Caco-2 (cell line): ENCODE data around the gene GDF10. TPM values are rescaled to one million over a fixed set of nuclear protein-coding genes. Genes with fewer than 3 reads are reported as not detected.

Source experiments
- BruUV-seq: library from RNA; stranded (reverse); fragments of 400-500 nt; replicated peaks from 2 replicates; lab custom pipeline; 2021; lab: Mats Ljungman, UMichigan
- CTCF ChIA-PET: fragments of 300-600 bp; sonication (Branson Sonifier 250); formaldehyde crosslinking; loops from one replicate; lab custom pipeline; 2022; ENCODE audit warnings: antibody characterized with exemption; lab: Charles Lee
- POLR2A ChIA-PET: fragments of 300-600 bp; sonication (Branson Sonifier 250); formaldehyde crosslinking; loops from one replicate; lab custom pipeline; 2022; ENCODE audit warnings: antibody characterized with exemption; lab: Charles Lee
- DNase-seq, 2 experiments: peaks; one replicate each; pipeline versions ENCODE4 v3.0.0 to v3.0.0-alpha.2; 2020 to 2022
- H3K27me3 ChIP-seq: replicated peaks from 2 replicates; pipeline ENCODE4 v1.6.0; 2011; ENCODE audit warnings: low read length; ENCODE audit not compliant: control insufficient read depth, insufficient read depth
- H3K36me3 ChIP-seq: 2 replicates; pipeline ENCODE4 v1.5.1; 2011; ENCODE audit warnings: low read length; ENCODE audit not compliant: control insufficient read depth, insufficient read depth
- H3K4me1 ChIP-seq: fragments of 250-450 bp; sonication (Bioruptor Pico); 2 replicates; pipeline ENCODE4 v1.5.1; 2020; ENCODE audit warnings: mild to moderate bottlenecking
- H3K4me3 ChIP-seq: 2 replicates; pipeline ENCODE4 v1.5.1; 2011; ENCODE audit warnings: low read depth, mild to moderate bottlenecking, control low read depth, low read length
- H3K9me3 ChIP-seq: fragments of 250-450 bp; sonication (Bioruptor Pico); 2 replicates; pipeline ENCODE4 v1.5.1; 2020; ENCODE audit warnings: mild to moderate bottlenecking, moderate library complexity
- H3K27ac Mint-ChIP-seq: one replicate; pipeline ENCODE4 v1.8.0; 2022; ENCODE audit warnings: mixed read lengths; ENCODE audit not compliant: unreplicated experiment
- H3K27me3 Mint-ChIP-seq: one replicate; pipeline ENCODE4 v1.8.0; 2022; ENCODE audit warnings: mixed read lengths; ENCODE audit not compliant: insufficient read depth, unreplicated experiment
- H3K36me3 Mint-ChIP-seq: one replicate; pipeline ENCODE4 v1.8.0; 2022; ENCODE audit warnings: mild to moderate bottlenecking, mixed read lengths; ENCODE audit not compliant: insufficient read depth, unreplicated experiment
- H3K4me1 Mint-ChIP-seq: one replicate; pipeline ENCODE4 v1.8.0; 2022; ENCODE audit warnings: low read depth, mixed read lengths; ENCODE audit not compliant: unreplicated experiment
- H3K4me3 Mint-ChIP-seq: one replicate; pipeline ENCODE4 v1.8.0; 2022; ENCODE audit warnings: mild to moderate bottlenecking, moderate library complexity, mixed read lengths; ENCODE audit not compliant: unreplicated experiment
- H3K9me3 Mint-ChIP-seq: one replicate; pipeline ENCODE4 v1.8.0; 2022; ENCODE audit warnings: mixed read lengths; ENCODE audit not compliant: unreplicated experiment
- intact Hi-C: fragments of 100-400 bp; cut with micrococcal nuclease; formaldehyde crosslinking; loops from one replicate; pipeline ENCODE4 v1.10.0; 2022; ENCODE audit not compliant: unreplicated experiment
- total RNA-seq: library from RNA; stranded (reverse); gene quantifications from 2 replicates; pipeline ENCODE4 v1.2.3, GENCODE V29; 2022
- TF ChIP-seq, protein P1 (sequence below), 2 experiments: fragments of 200-600 bp in 1 of 2; IDR thresholded peaks; 1 replicate in 1 of 2; 2 replicates in 1 of 2; pipeline versions ENCODE4 v1.5.1 to v1.8.0; 2011 to 2022; ENCODE audit warnings: antibody characterized with exemption in 1 of 2, control low read depth in 1 of 2, inconsistent platforms in 1 of 2, low read depth in 1 of 2, low read length in 1 of 2, mild to moderate bottlenecking in 1 of 2, moderate library complexity in 1 of 2; ENCODE audit not compliant: insufficient read depth in 1 of 2, severe bottlenecking in 1 of 2, unreplicated experiment in 1 of 2

The GDF10 gene
- total RNA-seq, 1 experiment from 2014 or later = not detected

- Mint-ChIP-seq H3K4me3 (no peak overlapping the region), H3K27me3 (peaks cover 28% of the 10 kb centered on the region), H3K27ac (no peak overlapping the region), H3K9me3 (no peaks in the 10 kb centered on the region), H3K36me3 (no peaks in the 10 kb centered on the region), H3K4me1 (no peaks in the 10 kb centered on the region)
- TF ChIP-seq, protein P1, sequence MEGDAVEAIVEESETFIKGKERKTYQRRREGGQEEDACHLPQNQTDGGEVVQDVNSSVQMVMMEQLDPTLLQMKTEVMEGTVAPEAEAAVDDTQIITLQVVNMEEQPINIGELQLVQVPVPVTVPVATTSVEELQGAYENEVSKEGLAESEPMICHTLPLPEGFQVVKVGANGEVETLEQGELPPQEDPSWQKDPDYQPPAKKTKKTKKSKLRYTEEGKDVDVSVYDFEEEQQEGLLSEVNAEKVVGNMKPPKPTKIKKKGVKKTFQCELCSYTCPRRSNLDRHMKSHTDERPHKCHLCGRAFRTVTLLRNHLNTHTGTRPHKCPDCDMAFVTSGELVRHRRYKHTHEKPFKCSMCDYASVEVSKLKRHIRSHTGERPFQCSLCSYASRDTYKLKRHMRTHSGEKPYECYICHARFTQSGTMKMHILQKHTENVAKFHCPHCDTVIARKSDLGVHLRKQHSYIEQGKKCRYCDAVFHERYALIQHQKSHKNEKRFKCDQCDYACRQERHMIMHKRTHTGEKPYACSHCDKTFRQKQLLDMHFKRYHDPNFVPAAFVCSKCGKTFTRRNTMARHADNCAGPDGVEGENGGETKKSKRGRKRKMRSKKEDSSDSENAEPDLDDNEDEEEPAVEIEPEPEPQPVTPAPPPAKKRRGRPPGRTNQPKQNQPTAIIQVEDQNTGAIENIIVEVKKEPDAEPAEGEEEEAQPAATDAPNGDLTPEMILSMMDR (IDR thresholded peaks at IDR 0.05; ENCODE audit: insufficient read depth in 1 of 2, low read depth in 1 of 2, low read length in 1 of 2, severe bottlenecking in 1 of 2, unreplicated experiment in 1 of 2) = no peak
- POLR2A ChIA-PET = no interaction called here
- Histone ChIP-seq H3K27me3 (no peaks in the 10 kb centered on the region), H3K4me3 (no peak overlapping the region), H3K36me3 (no peaks in the 10 kb centered on the region), H3K4me1 (no peaks in the 10 kb centered on the region), H3K9me3 (no peaks in the 10 kb centered on the region)
- no peak for DNase-seq
- CTCF ChIA-PET = interaction anchor here (0.6 kb wide), 1 partner anchor 25 kb away, joined by 3 read pairs; no protein-coding TSS in a partner anchor
- intact Hi-C loops = no loop called here
- BruUV-seq = no TSS peak
Measured at GRCh38 chr10:47336387-47337134, 36.6 kb downstream of the GDF10 start.

GRCh38 chr10:47337310-47337709, 37.3 kb downstream of the GDF10 start:
- Mint-ChIP-seq H3K4me3 (no peak overlapping the region), H3K27ac (no peak overlapping the region), H3K36me3 (no peaks in the 10 kb centered on the region), H3K9me3 (no peaks in the 10 kb centered on the region), H3K4me1 (no peaks in the 10 kb centered on the region), H3K27me3 (peaks cover 28% of the 10 kb centered on the region)
- ChIA-PET CTCF (interaction anchor here (0.6 kb wide), 1 partner anchor 25 kb away, joined by 3 read pairs; no protein-coding TSS in a partner anchor), POLR2A (no interaction called here)
- no peaks in the 10 kb centered on the region for H3K27me3 ChIP-seq
- H3K4me3 ChIP-seq = no peak overlapping the region
- BruUV-seq = no TSS peak
- TF ChIP-seq, protein P1 (IDR thresholded peaks at IDR 0.05; ENCODE audit: insufficient read depth in 1 of 2, low read depth in 1 of 2, low read length in 1 of 2, severe bottlenecking in 1 of 2, unreplicated experiment in 1 of 2) = no peak
- H3K4me1 ChIP-seq = no peaks in the 10 kb centered on the region
- peak in 1 of 2 experiments; percentile 7 for DNase-seq
- H3K36me3 ChIP-seq = no peaks in the 10 kb centered on the region
- intact Hi-C loops = no loop called here
- H3K9me3 ChIP-seq = no peaks in the 10 kb centered on the region

GRCh38 chr10:47339186-47339735, 39.3 kb downstream of the GDF10 start:
- H3K36me3 Mint-ChIP-seq = no peaks in the 10 kb centered on the region

More at GRCh38 chr10:47339186-47339735, 39.3 kb downstream of the GDF10 start:
- no peak overlapping the region for H3K4me3 ChIP-seq
- peak in 1 of 2 experiments; percentile 26 for DNase-seq
- Mint-ChIP-seq H3K27ac (no peak overlapping the region), H3K9me3 (no peaks in the 10 kb centered on the region), H3K27me3 (peaks cover 21% of the 10 kb centered on the region), H3K4me1 (no peaks in the 10 kb centered on the region), H3K4me3 (no peak overlapping the region)
- intact Hi-C loops = no loop called here
- H3K27me3 ChIP-seq = no peaks in the 10 kb centered on the region
- no TSS peak for BruUV-seq
- no peaks in the 10 kb centered on the region for H3K4me1 ChIP-seq
- ChIA-PET CTCF (interaction anchor here (1.6 kb wide), 1 partner anchor 292 kb away, joined by 6 read pairs; no protein-coding TSS in a partner anchor), POLR2A (no interaction called here)
- TF ChIP-seq, protein P1 (IDR thresholded peaks at IDR 0.05; ENCODE audit: insufficient read depth in 1 of 2, low read depth in 1 of 2, low read length in 1 of 2, severe bottlenecking in 1 of 2, unreplicated experiment in 1 of 2) = no peak
- no peaks in the 10 kb centered on the region for H3K36me3 ChIP-seq
- H3K9me3 ChIP-seq = no peaks in the 10 kb centered on the region
